ENCODE data around the gene PRKAR1B.

Gene PRKAR1B

DNA sequence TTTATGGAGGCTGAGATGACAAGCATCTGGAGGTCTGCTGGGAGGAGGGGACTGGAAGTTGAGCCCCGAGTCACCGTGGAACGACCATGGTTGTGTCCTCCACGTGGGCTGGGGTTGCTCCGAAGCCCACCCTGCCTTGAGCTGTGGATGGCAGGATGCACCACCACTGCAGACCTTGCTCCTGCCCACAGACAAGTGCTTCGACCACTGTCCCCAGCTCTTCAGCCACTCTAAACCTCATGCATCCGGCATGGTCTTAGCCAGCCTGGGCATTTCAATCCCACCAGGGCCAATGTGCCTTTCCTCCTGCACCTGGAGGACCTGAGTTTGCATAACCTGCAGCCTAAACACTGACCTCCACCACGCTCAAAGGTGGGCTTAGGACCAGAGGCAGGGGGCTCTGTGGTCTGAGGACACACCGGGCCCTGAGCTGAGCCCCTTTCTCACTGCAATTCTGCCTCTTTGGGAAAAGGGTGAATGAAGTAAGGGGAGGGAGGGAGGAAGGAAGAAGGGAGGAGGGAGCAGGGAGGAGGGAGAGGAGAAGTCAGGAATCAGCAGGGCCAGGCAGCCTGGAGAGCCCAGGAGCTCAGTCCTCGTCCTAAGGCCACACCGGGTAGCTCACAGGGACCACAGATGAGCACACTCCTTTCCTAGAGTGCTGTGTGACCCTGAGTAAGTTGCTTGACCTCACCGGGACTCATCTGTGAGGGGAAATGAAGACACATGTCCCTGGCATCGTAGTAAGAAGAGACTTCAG, 45.4 kb downstream of the PRKAR1B start:
- no peaks in the 10 kb centered on the region for H3K27me3 ChIP-seq
- peaks cover 3% of the 10 kb centered on the region for H3K9me3 ChIP-seq
- H3K27ac ChIP-seq, result no peak overlapping the region
- H3K4me1 ChIP-seq (ENCODE audit: control insufficient read depth in 1 of 2, insufficient read depth in 1 of 2, low read depth in 1 of 2, low read length in 1 of 2), result no peaks in the 10 kb centered on the region
- no peak overlapping the region for H3K4me3 ChIP-seq (ENCODE audit: low read depth in 1 of 2, low read length in 1 of 2)
- TF ChIP-seq, protein P1, sequence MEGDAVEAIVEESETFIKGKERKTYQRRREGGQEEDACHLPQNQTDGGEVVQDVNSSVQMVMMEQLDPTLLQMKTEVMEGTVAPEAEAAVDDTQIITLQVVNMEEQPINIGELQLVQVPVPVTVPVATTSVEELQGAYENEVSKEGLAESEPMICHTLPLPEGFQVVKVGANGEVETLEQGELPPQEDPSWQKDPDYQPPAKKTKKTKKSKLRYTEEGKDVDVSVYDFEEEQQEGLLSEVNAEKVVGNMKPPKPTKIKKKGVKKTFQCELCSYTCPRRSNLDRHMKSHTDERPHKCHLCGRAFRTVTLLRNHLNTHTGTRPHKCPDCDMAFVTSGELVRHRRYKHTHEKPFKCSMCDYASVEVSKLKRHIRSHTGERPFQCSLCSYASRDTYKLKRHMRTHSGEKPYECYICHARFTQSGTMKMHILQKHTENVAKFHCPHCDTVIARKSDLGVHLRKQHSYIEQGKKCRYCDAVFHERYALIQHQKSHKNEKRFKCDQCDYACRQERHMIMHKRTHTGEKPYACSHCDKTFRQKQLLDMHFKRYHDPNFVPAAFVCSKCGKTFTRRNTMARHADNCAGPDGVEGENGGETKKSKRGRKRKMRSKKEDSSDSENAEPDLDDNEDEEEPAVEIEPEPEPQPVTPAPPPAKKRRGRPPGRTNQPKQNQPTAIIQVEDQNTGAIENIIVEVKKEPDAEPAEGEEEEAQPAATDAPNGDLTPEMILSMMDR (IDR thresholded peaks at IDR 0.05), result no peak
- no peaks in the 10 kb centered on the region for H3K36me3 ChIP-seq

DNA sequence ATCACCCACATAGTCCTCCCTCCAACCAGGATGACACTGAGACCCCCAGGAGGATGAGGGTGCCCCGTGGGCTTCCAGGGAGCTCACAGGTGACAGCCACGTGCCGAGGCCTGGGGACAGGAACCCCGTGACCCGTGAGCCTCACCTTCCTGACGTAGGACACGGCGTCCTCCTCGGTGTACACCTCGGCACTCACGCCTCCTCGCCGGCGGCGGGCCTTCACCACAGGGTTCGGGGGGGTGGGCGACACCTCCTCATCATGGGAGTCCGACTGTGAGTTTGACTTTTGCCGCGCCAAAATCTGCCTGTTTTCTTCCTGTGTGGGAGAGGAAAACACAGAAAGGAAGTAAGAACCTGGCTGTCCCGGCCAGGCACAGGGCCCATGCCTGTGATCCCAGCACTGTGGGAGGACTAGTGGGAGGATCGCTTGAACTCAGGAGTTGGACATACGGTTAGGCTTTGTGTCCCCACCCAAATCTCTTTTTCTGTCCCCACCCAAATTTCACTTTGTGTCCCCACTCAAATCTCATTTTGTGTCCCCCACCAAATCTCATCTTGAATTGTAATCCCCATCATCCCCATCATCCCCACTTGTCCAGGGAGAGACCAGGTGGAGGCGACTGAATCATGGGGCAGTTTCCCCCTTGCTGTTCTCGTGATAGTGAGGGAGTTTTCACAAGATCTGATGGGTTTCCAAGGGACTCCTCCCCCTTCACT, 46.5 kb downstream of the PRKAR1B start:
- TF ChIP-seq, protein P1 (IDR thresholded peaks at IDR 0.05), result no peak
- Histone ChIP-seq H3K36me3 (no peaks in the 10 kb centered on the region), H3K9me3 (peaks cover 3% of the 10 kb centered on the region), H3K4me1 (ENCODE audit: control insufficient read depth in 1 of 2, insufficient read depth in 1 of 2, low read depth in 1 of 2, low read length in 1 of 2) (no peaks in the 10 kb centered on the region), H3K27me3 (no peaks in the 10 kb centered on the region), H3K4me3 (ENCODE audit: low read depth in 1 of 2, low read length in 1 of 2) (no peak overlapping the region), H3K27ac (no peak overlapping the region)

DNA sequence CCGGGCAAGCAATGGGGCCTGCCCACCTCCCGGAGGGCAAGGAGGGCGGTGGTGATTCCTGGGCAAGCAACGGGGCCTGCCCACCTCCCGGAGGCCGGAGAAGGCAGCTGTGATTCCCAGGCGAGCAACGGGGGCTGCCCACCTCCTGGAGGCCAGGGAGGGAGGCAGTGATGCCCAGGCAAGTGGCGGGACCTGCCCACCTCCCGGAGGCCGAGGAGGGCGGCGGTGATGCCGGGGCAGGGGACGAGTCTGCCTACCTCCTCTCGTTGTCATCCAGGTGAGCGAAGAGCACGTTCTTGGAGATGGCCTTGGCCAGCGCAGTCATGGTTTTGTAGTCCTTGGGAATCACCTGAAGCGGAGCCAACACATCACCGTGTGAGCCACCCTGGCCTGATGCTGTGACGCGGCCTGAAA, 50.1 kb downstream of the PRKAR1B start:
- H3K27ac ChIP-seq, result no peak overlapping the region
- no peaks in the 10 kb centered on the region for H3K4me1 ChIP-seq (ENCODE audit: control insufficient read depth in 1 of 2, insufficient read depth in 1 of 2, low read depth in 1 of 2, low read length in 1 of 2)
- no peak overlapping the region for H3K4me3 ChIP-seq (ENCODE audit: low read depth in 1 of 2, low read length in 1 of 2)
- no peaks in the 10 kb centered on the region for H3K36me3 ChIP-seq
- TF ChIP-seq, protein P1 (IDR thresholded peaks at IDR 0.05), result no peak
- no peaks in the 10 kb centered on the region for H3K9me3 ChIP-seq
- no peaks in the 10 kb centered on the region for H3K27me3 ChIP-seq

DNA sequence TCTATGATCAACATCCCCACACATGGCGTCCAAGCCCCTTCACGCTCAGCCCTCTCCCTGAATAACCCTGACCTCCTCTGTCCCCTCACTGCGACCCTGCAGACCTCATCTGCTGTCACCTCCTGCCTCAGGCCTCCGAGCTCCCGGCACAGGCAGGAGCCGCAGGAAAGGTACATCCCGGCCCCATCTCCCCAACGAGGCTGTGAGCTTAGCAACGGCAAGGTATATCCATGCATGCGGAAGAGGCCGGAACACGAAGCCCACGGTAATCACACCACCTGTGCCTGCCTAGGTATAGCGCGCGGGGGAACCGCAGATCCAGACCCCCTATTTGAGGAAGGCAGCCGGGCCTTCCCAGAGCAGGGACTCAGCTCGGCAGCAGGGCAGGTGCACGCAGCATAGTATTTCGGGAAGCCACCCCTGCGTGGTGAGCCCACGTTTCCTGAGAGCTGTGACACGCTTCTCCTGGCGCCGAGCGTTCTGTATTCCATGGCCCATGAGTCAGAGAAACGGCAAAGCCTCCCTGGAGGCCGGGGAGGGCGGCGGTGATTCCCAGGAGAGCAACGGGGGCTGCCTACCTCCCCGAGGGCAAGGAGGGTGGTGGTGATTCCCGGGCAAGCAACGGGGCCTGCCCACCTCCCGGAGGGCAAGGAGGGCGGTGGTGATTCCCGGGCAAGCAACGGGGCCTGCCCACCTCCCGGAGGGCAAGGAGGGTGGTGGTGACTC, 50.7 kb downstream of the PRKAR1B start:
- Histone ChIP-seq H3K27me3 (no peaks in the 10 kb centered on the region), H3K9me3 (no peaks in the 10 kb centered on the region), H3K36me3 (no peaks in the 10 kb centered on the region), H3K4me1 (ENCODE audit: control insufficient read depth in 1 of 2, insufficient read depth in 1 of 2, low read depth in 1 of 2, low read length in 1 of 2) (no peaks in the 10 kb centered on the region), H3K27ac (no peak overlapping the region), H3K4me3 (ENCODE audit: low read depth in 1 of 2, low read length in 1 of 2) (no peak overlapping the region)
- TF ChIP-seq, protein P1 (IDR thresholded peaks at IDR 0.05), result no peak

DNA sequence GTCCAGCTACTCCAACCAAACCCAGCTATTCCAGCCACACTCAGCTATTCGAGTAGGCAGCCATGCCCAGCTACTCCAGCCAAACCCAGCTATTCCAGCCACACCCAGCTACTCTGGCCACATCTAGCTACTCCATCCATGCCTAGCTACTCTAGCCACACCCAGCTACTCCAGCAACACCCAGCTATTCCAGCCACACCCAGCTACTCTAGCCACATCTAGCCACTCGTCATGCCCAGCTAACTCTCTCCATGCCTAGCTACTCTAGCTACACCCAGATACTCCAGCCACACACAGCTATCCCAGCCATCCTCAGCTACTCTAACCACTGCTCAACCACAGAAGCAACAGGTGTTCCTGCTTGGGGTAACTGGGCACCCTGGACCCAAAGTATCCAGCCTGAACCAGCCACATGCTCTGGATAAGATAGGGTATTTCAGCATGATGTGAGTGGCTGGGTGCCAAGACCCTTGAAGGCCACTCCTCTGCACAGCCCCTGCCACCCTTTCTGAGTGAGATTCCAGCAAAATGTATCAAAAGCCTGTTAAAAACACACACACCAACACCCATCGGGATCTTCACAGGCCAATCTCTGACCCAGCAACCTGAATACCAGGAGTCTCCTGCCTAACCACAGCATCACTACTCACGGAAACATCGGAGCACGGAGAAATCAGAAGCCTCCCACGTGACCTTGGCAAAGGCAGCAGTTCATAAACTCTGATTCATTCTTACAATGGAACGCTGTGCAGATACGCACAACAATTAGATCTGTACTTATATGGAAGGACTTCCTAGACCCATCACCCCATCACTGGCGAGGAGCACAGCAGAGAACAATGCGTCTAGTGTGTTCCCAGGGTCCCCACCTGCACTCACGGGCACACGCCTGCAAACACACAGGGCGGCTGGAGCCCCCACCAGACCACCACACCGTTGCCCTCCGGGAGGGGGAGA, 52.3 kb downstream of the PRKAR1B start:
- H3K9me3 ChIP-seq, result no peaks in the 10 kb centered on the region
- TF ChIP-seq, protein P1 (IDR thresholded peaks at IDR 0.05), result no peak
- H3K27ac ChIP-seq, result no peak overlapping the region
- no peaks in the 10 kb centered on the region for H3K36me3 ChIP-seq
- H3K4me1 ChIP-seq (ENCODE audit: control insufficient read depth in 1 of 2, insufficient read depth in 1 of 2, low read depth in 1 of 2, low read length in 1 of 2), result no peaks in the 10 kb centered on the region
- H3K27me3 ChIP-seq, result no peaks in the 10 kb centered on the region
- H3K4me3 ChIP-seq (ENCODE audit: low read depth in 1 of 2, low read length in 1 of 2), result no peak overlapping the region

Measured in neutrophil (primary cell).